HepG2 (cell line): ENCODE measurements around the gene TUBB4B.

Experiments
- BCLAF1 ChIP-seq: fragments of 450-650 bp; IDR thresholded peaks from 2 replicates; pipeline ENCODE4 v1.6.1; 2017; ENCODE audit warnings: mild to moderate bottlenecking
- HDAC2 ChIP-seq: sonication (generic); formaldehyde crosslinking; IDR thresholded peaks from 2 replicates; pipeline ENCODE4 v1.4.0; 2020; ENCODE audit warnings: missing genetic modification reagents
- HDAC6 ChIP-seq: fragments of 200-600 bp; sonication (generic); IDR thresholded peaks from 2 replicates; pipeline ENCODE4 v1.7.0; 2017; ENCODE audit warnings: mild to moderate bottlenecking, antibody characterized with exemption, low read length, low read depth
- HMGXB4 ChIP-seq, 2 experiments: sonication (generic) in 1 of 2; formaldehyde crosslinking in 1 of 2; IDR thresholded peaks; 2 replicates each; pipeline versions ENCODE4 v1.4.0 to v1.6.1; 2018 to 2020; ENCODE audit warnings: missing genetic modification reagents in 2 of 2, borderline replicate concordance in 1 of 2, low read depth in 1 of 2, mild to moderate bottlenecking in 1 of 2, missing biosample characterization in 1 of 2
- KAT2B ChIP-seq: fragments of 150-350 bp; IDR thresholded peaks from 2 replicates; pipeline ENCODE4 v1.6.1; 2014; ENCODE audit warnings: low read depth, low read length, borderline replicate concordance
- MYC ChIP-seq: sonication (generic); formaldehyde crosslinking; IDR thresholded peaks from 2 replicates; pipeline ENCODE4 v1.9.0; 2021; ENCODE audit warnings: missing genetic modification reagents, borderline replicate concordance
- PBX3 ChIP-seq: sonication (generic); formaldehyde crosslinking; IDR thresholded peaks from 2 replicates; pipeline ENCODE4 v1.8.1; 2023; ENCODE audit warnings: missing genetic modification reagents, inconsistent platforms, borderline replicate concordance
- POLR2AphosphoS5 ChIP-seq: IDR thresholded peaks from 2 replicates; pipeline ENCODE4 v1.6.1; 2012; ENCODE audit warnings: low read depth, low read length
- SOX6 ChIP-seq, 2 experiments: fragments of 450-650 bp in 1 of 2; sonication (generic) in 1 of 2; formaldehyde crosslinking in 1 of 2; IDR thresholded peaks; 2 replicates each; pipeline versions ENCODE4 v1.4.0 to v1.6.1; 2017 to 2020; ENCODE audit warnings: antibody characterized with exemption in 1 of 2, mild to moderate bottlenecking in 1 of 2, missing genetic modification reagents in 1 of 2
- ZNF160 ChIP-seq: sonication (generic); formaldehyde crosslinking; IDR thresholded peaks from 2 replicates; pipeline ENCODE4 v1.8.0; 2022; ENCODE audit warnings: mild to moderate bottlenecking, inconsistent platforms, missing genetic modification reagents
- ZNF569 ChIP-seq: sonication (generic); formaldehyde crosslinking; IDR thresholded peaks from 2 replicates; pipeline ENCODE4 v1.5.0; 2020; ENCODE audit warnings: mild to moderate bottlenecking, missing genetic modification reagents, moderate library complexity, borderline replicate concordance
- ZNF816 ChIP-seq: sonication (generic); formaldehyde crosslinking; IDR thresholded peaks from 2 replicates; pipeline ENCODE4 v1.8.0; 2022; ENCODE audit warnings: missing genetic modification reagents, mild to moderate bottlenecking, borderline replicate concordance

- no peak for TF ChIP-seq PBX3 (CRISPR knock-in tag)
- no peak for TF ChIP-seq ZNF569 (CRISPR knock-in tag)
- no peak for TF ChIP-seq KAT2B
- TF ChIP-seq MYC: no peak
- TF ChIP-seq POLR2AphosphoS5: no peak
- TF ChIP-seq BCLAF1: no peak
- no peak for TF ChIP-seq HDAC2 (CRISPR knock-in tag)
- TF ChIP-seq HDAC6: no peak
- TF ChIP-seq ZNF160 (CRISPR knock-in tag): no peak
- no peak for TF ChIP-seq ZNF816 (CRISPR knock-in tag)
- no peak for TF ChIP-seq HMGXB4 (CRISPR knock-in tag; IDR thresholded peaks at IDR 0.05; ENCODE audit: borderline replicate concordance in 1 of 2, low read depth in 1 of 2)
- TF ChIP-seq SOX6 (IDR thresholded peaks at IDR 0.05): no peak
- TF ChIP-seq SOX6 (CRISPR knock-in tag; IDR thresholded peaks at IDR 0.05): no peak
Observed at GRCh38 chr9:137263506-137263905, 22.4 kb downstream of the TUBB4B start.
